HCT116 (cell line): ENCODE measurements around the gene SUN5.

ENCODE experiments used
- EGR1 ChIP-seq: IDR thresholded peaks from 2 replicates; pipeline ENCODE4 v1.6.1; 2012; ENCODE audit warnings: low read depth
- POLR2A ChIP-seq: IDR thresholded peaks from 2 replicates; pipeline ENCODE4 v1.7.0; 2011; ENCODE audit warnings: borderline replicate concordance; ENCODE audit not compliant: insufficient read depth, insufficient read length; ENCODE audit errors: extremely low read depth
- SP1 ChIP-seq: IDR thresholded peaks from 2 replicates; pipeline ENCODE4 v1.6.1; 2012; ENCODE audit warnings: low read depth
- TF ChIP-seq, protein P1 (sequence below): IDR thresholded peaks from 2 replicates; pipeline ENCODE4 v1.6.1; 2011; ENCODE audit warnings: mild to moderate bottlenecking, low read length, moderate library complexity; ENCODE audit not compliant: insufficient replicate concordance; ENCODE audit errors: extremely low read depth
- TF ChIP-seq, protein P2 (sequence below): IDR thresholded peaks from 2 replicates; pipeline ENCODE4 v1.6.1; 2012

DNA sequence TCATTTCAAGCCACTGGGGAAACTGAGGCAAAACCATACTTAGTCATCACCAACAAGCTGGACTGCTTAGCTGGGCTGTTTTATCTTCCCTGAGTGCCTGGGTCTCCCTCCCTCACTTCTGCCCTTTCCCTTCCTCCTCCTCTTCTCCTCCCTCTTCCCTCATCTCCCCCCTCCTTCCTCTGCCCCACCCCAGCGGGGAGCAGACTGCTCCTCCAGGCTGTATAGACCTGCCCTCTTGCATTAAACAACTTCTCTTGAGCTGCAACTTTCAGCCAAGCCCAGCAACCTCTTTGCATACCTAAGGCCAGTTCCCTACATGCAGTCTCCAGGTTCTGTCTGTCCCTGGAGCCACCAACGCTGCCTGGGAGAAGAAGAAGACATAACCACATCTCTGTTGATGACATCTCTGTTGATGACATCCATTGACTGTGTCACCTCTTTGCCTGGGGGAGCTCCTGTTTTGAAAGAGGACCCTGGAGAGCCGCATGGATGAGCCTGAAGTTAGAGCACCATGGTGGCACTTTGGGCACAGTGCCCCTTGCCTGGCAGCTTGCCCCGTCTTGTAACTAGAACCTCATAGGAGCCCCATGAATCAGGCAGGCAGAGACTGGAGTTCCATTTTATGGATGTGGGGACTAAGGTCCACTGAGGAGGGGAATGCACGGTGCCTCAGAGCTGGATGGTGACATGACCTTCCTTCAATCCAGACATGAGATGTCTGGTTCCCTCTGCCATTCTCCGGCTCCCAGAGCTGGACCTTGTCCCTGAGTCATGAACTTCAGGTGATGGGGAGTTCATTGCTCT is 19.4 kb upstream of the SUN5 start:
- TF ChIP-seq, protein P1, sequence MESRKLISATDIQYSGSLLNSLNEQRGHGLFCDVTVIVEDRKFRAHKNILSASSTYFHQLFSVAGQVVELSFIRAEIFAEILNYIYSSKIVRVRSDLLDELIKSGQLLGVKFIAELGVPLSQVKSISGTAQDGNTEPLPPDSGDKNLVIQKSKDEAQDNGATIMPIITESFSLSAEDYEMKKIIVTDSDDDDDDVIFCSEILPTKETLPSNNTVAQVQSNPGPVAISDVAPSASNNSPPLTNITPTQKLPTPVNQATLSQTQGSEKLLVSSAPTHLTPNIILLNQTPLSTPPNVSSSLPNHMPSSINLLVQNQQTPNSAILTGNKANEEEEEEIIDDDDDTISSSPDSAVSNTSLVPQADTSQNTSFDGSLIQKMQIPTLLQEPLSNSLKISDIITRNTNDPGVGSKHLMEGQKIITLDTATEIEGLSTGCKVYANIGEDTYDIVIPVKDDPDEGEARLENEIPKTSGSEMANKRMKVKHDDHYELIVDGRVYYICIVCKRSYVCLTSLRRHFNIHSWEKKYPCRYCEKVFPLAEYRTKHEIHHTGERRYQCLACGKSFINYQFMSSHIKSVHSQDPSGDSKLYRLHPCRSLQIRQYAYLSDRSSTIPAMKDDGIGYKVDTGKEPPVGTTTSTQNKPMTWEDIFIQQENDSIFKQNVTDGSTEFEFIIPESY: no peak
- TF ChIP-seq, protein P2, sequence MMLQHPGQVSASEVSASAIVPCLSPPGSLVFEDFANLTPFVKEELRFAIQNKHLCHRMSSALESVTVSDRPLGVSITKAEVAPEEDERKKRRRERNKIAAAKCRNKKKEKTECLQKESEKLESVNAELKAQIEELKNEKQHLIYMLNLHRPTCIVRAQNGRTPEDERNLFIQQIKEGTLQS: no peak
- TF ChIP-seq SP1 (no peak), EGR1 (no peak), POLR2A (no peak)
